OCI-M2 (cell line): ENCODE data around the gene TCEAL3.
"Not testable (repeated sequence)": the region's sequence is repeated elsewhere in the genome, so short reads cannot be mapped to it uniquely, and the experiment has no call there.

Experiments
- DNase-seq: peaks from one replicate; lab custom pipeline; 2025; ENCODE audit not compliant: unreplicated experiment; lab: John Stamatoyannopoulos, UW

The TCEAL3 gene

GRCh38 chrX:103624111-103624510 lies 16.3 kb downstream of the TCEAL3 start:
- DNase-seq: no peak

- DNase-seq: no peak
These were observed 19.1 kb downstream of the TCEAL3 start for GRCh38 chrX:103626855-103627254.

- no peak for DNase-seq
These were observed 20.9 kb downstream of the TCEAL3 start, which contains the start of gene TCEAL1 for GRCh38 chrX:103628386-103629317. Gene TCEAL1 (plus strand): TSS chrX:103628975. CDS start chrX:103629917, 942 bp downstream.

GRCh38 chrX:103629318-103630170 lies 21.8 kb downstream of the TCEAL3 start:
- DNase-seq: no peak

- no peak for DNase-seq
These were observed 22.4 kb downstream of the TCEAL3 start for GRCh38 chrX:103630171-103630511.

- DNase-seq: no peak
These were observed 23.4 kb downstream of the TCEAL3 start for GRCh38 chrX:103631145-103631544.

- DNase-seq: no peak
These were observed 27.7 kb downstream of the TCEAL3 start for GRCh38 chrX:103635436-103635835.

GRCh38 chrX:103637604-103638338 lies 30.0 kb downstream of the TCEAL3 start:
- DNase-seq: no peak

- DNase-seq: not testable (repeated sequence)
These were observed 30.9 kb downstream of the TCEAL3 start for GRCh38 chrX:103638479-103639346.

- DNase-seq: no peak
These were observed 32.8 kb downstream of the TCEAL3 start for GRCh38 chrX:103640401-103641155.

- DNase-seq: no peak
These were observed 36.4 kb downstream of the TCEAL3 start for GRCh38 chrX:103644125-103644524.

- no peak for DNase-seq
These were observed 39.9 kb downstream of the TCEAL3 start for GRCh38 chrX:103647630-103648029.

- no peak for DNase-seq
These were observed 43.5 kb downstream of the TCEAL3 start for GRCh38 chrX:103651151-103651773.

GRCh38 chrX:103655230-103656000 lies 47.7 kb downstream of the TCEAL3 start:
- not testable (repeated sequence) for DNase-seq

- no peak for DNase-seq
These were observed 48.9 kb downstream of the TCEAL3 start for GRCh38 chrX:103656617-103657016.

- not testable (repeated sequence) for DNase-seq
These were observed 49.3 kb downstream of the TCEAL3 start for GRCh38 chrX:103657066-103657465.

GRCh38 chrX:103658681-103659433 lies 51.1 kb downstream of the TCEAL3 start:
- no peak for DNase-seq
